Parathyroid adenoma (tissue), 2 donors: ENCODE results near the gene ACIN1.
A peak's percentile ranks its signal among the peaks of the same experiment; 100 is the strongest.

Experiments
- H2AFZ ChIP-seq: fragments of 300-600 bp; sonication (generic); one replicate; pipeline ENCODE4 v1.7.0; 2017; ENCODE audit warnings: antibody characterized with exemption, mild to moderate bottlenecking
- H3K27ac ChIP-seq: fragments of 300-600 bp; sonication (generic); one replicate; pipeline ENCODE4 v1.7.0; 2017
- H3K27me3 ChIP-seq: fragments of 300-600 bp; sonication (generic); one replicate; pipeline ENCODE4 v1.7.0; 2017; ENCODE audit warnings: low read length; ENCODE audit not compliant: control insufficient read depth, insufficient read depth
- H3K36me3 ChIP-seq: fragments of 300-600 bp; sonication (generic); one replicate; pipeline ENCODE4 v1.7.0; 2017; ENCODE audit warnings: low read length; ENCODE audit not compliant: control insufficient read depth, insufficient read depth
- H3K4me1 ChIP-seq: fragments of 300-600 bp; sonication (generic); one replicate; pipeline ENCODE4 v1.7.0; 2017; ENCODE audit warnings: control low read depth
- H3K4me2 ChIP-seq: fragments of 300-600 bp; sonication (generic); one replicate; pipeline ENCODE4 v1.7.0; 2017; ENCODE audit warnings: low read length
- H3K4me3 ChIP-seq: fragments of 300-600 bp; sonication (generic); one replicate; pipeline ENCODE4 v1.7.0; 2017; ENCODE audit warnings: low read depth, low read length
- H3K79me2 ChIP-seq: fragments of 300-600 bp; sonication (generic); one replicate; pipeline ENCODE4 v1.7.0; 2017; ENCODE audit warnings: control low read depth
- H3K9ac ChIP-seq: fragments of 300-600 bp; sonication (generic); one replicate; pipeline ENCODE4 v1.7.0; 2017; ENCODE audit warnings: mild to moderate bottlenecking
- H3K9me3 ChIP-seq: fragments of 300-600 bp; sonication (generic); one replicate; pipeline ENCODE4 v1.7.0; 2017; ENCODE audit warnings: low read length; ENCODE audit not compliant: control insufficient read depth
- CTCF ChIP-seq: fragments of 300-600 bp; sonication (generic); IDR thresholded peaks from one replicate; pipeline ENCODE4 v1.7.0; 2017; ENCODE audit warnings: antibody characterized with exemption, mild to moderate bottlenecking
- donor health status: primary hyperparathyroidism.

ACIN1 gene

DNA sequence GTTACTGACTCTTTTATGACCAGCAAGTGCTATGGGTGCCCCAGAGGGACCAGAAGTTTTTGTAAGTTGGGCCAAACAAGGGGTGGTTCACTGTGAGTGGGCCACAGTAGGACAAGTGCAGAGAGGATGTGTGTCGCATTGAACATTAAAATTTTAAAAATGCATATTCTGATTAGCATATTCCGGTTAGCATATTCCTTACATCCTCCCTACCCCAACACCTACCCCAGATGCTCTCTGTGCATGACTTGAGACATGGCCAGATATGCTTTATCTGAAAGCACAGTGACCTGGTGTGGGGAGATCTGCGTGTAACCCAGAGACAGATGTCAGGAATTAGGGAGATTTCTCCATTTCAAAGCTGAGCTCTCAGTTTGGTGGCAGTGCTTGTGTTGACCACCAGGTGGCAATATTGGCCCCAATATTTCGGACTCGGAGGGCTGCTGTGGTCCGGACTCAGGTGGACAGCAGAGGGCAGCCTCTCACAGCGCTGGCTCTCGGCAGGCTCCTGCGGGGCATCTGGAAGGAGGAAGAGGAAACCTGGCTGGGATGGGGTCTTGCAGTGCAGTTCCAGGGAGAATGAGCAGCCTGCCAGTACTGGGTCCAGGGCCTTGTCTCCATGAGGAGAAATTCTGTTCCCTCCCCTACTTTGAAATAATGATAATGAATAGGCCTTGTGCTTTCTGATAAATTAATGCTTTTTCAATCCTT is 25.8 kb upstream of the ACIN1 start:
- Histone ChIP-seq H3K27ac (peak overlapping the region; percentile 100), H3K79me2 (no peaks in the 10 kb centered on the region), H3K9ac (peak overlapping the region; percentile 22), H3K4me1 (peaks cover 45% of the 10 kb centered on the region), H3K36me3 (no peaks in the 10 kb centered on the region), H3K4me3 (peak overlapping the region; percentile 45), H3K27me3 (no peaks in the 10 kb centered on the region), H2AFZ (peak overlapping the region; percentile 71), H3K9me3 (no peaks in the 10 kb centered on the region), H3K4me2 (peak overlapping the region; percentile 59)
- TF ChIP-seq CTCF, result peak; percentile 100

- H3K9ac ChIP-seq, result no peak overlapping the region
- TF ChIP-seq CTCF, result no peak
- no peaks in the 10 kb centered on the region for H3K36me3 ChIP-seq
- H3K4me1 ChIP-seq, result peaks cover 36% of the 10 kb centered on the region
- no peaks in the 10 kb centered on the region for H3K27me3 ChIP-seq
- no peaks in the 10 kb centered on the region for H3K9me3 ChIP-seq
- H3K4me2 ChIP-seq, result no peak overlapping the region
- H3K79me2 ChIP-seq, result no peaks in the 10 kb centered on the region
- H3K27ac ChIP-seq, result no peak overlapping the region
- peak overlapping the region; percentile 71 for H2AFZ ChIP-seq
- no peak overlapping the region for H3K4me3 ChIP-seq
Measured at GRCh38 chr14:23119363-23120327, 24.7 kb upstream of the ACIN1 start.

DNA sequence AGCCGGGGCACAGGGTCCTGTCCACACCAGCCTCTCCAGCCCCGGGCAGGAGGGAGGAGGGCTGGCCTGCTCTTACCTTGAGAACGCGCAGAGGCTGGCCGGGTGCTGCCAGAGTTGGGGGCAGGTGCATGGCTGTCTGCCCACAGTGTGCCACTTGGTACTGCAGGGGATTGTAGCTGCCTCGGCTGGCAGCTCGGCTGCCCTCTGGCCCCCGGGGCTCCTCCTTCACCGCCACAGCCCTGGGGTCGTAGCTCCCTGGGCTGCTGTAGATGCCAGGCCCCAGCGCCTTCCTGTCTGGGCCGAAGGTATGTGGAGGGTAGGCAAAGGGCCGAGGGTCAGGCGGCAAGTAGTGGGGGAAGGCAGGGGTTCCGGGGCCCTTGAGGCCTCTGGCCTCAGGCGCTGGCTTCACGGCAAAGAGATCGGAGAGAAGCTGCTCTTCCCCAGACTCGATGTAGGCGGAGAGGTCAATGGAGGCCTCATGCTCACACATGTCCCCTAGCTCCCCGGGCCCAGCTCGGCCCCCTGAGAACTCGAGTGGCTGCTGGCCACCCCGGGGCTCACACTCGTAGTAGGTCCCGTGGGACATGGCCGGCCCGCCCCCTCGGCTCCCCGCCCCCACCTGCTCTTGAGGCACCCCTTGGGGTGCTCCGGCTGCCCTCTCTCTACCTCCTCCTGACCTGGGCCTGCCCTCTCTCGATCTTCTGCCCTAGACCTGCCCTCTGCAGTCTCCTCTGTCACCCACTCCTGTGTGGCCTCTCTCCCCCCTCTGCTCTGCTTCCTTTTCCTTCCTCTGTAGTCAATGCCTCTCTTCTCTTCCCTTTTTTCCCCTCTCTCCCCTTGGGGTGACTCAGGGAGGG is 23.8 kb upstream of the ACIN1 start, which contains the start of gene CEBPE:
Gene CEBPE, minus strand, starts transcription at position 750 of the 857 bp plus-strand sequence. Its CDS starts 164 bp downstream, at position 586.
- TF ChIP-seq CTCF, result no peak
- Histone ChIP-seq H3K4me3 (no peak within 1 kb of the TSS), H3K36me3 (no peaks in the 10 kb centered on the region), H3K27ac (no peak within 1 kb of the TSS), H3K79me2 (no peaks in the 10 kb centered on the region), H2AFZ (peak within 1 kb of the TSS; percentile 71), H3K27me3 (no peaks in the 10 kb centered on the region), H3K9me3 (no peaks in the 10 kb centered on the region), H3K4me2 (no peak within 1 kb of the TSS), H3K9ac (no peak within 1 kb of the TSS), H3K4me1 (peaks cover 29% of the 10 kb centered on the region)

DNA sequence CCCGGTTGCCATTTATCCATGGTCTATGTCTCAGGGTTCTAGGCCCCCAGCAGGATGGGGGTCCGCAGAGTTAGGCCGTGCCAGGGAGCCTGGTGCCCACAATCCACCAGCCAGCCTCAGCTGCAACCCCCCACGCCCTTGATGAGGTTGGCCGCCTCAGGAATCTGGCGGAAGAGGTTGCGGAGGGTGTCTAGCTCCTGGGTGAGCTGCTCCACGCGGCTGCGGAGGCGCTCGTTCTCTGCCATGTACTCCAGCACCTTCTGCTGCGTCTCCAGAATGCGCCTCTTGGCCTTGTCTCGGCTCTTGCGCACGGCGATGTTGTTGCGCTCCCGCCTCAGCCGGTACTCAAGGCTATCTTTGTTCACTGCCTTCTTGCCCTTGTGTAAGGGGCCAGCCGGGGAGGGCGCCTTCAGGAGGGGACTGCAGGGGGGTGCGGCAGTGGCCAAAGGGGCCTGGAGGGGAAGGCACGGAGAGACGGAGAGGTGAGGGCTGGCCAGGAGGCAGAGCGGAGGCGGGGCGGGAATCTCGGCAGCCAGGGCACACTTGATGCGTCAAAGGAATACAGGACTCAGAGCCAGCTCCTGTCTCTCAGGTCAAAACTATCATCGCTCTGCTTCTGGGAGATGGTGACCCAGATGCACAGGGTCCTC is 22.6 kb upstream of the ACIN1 start:
- Histone ChIP-seq H2AFZ (no peak overlapping the region), H3K4me3 (no peak overlapping the region), H3K36me3 (no peaks in the 10 kb centered on the region), H3K4me2 (no peak overlapping the region), H3K79me2 (no peaks in the 10 kb centered on the region), H3K4me1 (peaks cover 22% of the 10 kb centered on the region), H3K9me3 (no peaks in the 10 kb centered on the region), H3K27ac (no peak overlapping the region), H3K27me3 (no peaks in the 10 kb centered on the region), H3K9ac (no peak overlapping the region)
- no peak for TF ChIP-seq CTCF
